Endothelial cell of umbilical vein (primary cell): ENCODE data around the gene AK4. TPM values are rescaled to one million over a fixed set of nuclear protein-coding genes. Genes with fewer than 3 reads are reported as not detected.

Experiments used
- BruUV-seq: library from RNA; stranded (reverse); fragments of 400-500 nt; replicated peaks from 2 replicates; lab custom pipeline; 2021; lab: Mats Ljungman, UMichigan
- CTCF ChIA-PET: fragments of 300-600, 350-600 bp; sonication (Branson Sonifier 250); formaldehyde crosslinking; loops from one replicate; lab custom pipeline; 2021; ENCODE audit warnings: antibody characterized with exemption, inconsistent platforms; lab: Charles Lee
- POLR2A ChIA-PET: fragments of 300-600, 350-600 bp; sonication (Branson Sonifier 250); formaldehyde crosslinking; loops from one replicate; lab custom pipeline; 2021; ENCODE audit warnings: antibody characterized with exemption, inconsistent platforms; lab: Charles Lee
- DNase-seq: peaks from one replicate; pipeline ENCODE4 v3.0.0-alpha.2; 2011; ENCODE audit warnings: low read depth, low spot score
- FAIRE-seq: peaks from 2 replicates; lab custom pipeline; 2011; peaks lifted over from hg19 to GRCh38; lab: Jason Lieb, UNC
- H2AFZ ChIP-seq: 2 replicates; pipeline ENCODE4 v1.6.0; 2012; ENCODE audit warnings: low read depth, low read length, control low read depth, inconsistent platforms
- H3K27ac ChIP-seq: 2 replicates; pipeline ENCODE4 v1.5.1; 2011; ENCODE audit warnings: low read depth, mild to moderate bottlenecking, control low read depth, low read length, moderate library complexity; ENCODE audit not compliant: insufficient read depth
- H3K27me3 ChIP-seq, 2 experiments: 2 replicates each; pipeline versions ENCODE4 v1.6.0 to v1.6.1; 2011; ENCODE audit warnings: low read length in 2 of 2, mixed read lengths in 1 of 2; ENCODE audit not compliant: control insufficient read depth in 2 of 2, insufficient read depth in 2 of 2
- H3K36me3 ChIP-seq, 2 experiments: 2 replicates in 1 of 2; 3 replicates in 1 of 2; pipeline ENCODE4 v1.5.1; 2011; ENCODE audit warnings: low read length in 2 of 2, mild to moderate bottlenecking in 1 of 2, moderate library complexity in 1 of 2; ENCODE audit not compliant: control insufficient read depth in 2 of 2, insufficient read depth in 2 of 2; ENCODE audit errors: extremely low read depth in 1 of 2
- H3K4me1 ChIP-seq: 3 replicates; pipeline ENCODE4 v1.5.1; 2011; ENCODE audit warnings: mild to moderate bottlenecking, low read length; ENCODE audit not compliant: control insufficient read depth, insufficient read depth; ENCODE audit errors: extremely low read depth
- H3K4me2 ChIP-seq: 2 replicates; pipeline ENCODE4 v1.6.1; 2011; ENCODE audit warnings: low read length, control low read depth, mixed read lengths; ENCODE audit not compliant: insufficient read depth
- H3K4me3 ChIP-seq, 3 experiments: fragments of 200-600 bp in 1 of 3; sonication (generic), shearing (Covaris generic) in 1 of 3; replicated peaks in 1 of 3; 2 replicates each; pipeline ENCODE4 v1.5.1; 2011 to 2016; ENCODE audit warnings: control low read depth in 3 of 3, low read length in 3 of 3, mild to moderate bottlenecking in 2 of 3, inconsistent platforms in 1 of 3, low read depth in 1 of 3, moderate library complexity in 1 of 3; ENCODE audit not compliant: insufficient read depth in 1 of 3
- H3K79me2 ChIP-seq: 2 replicates; pipeline ENCODE4 v1.6.0; 2012; ENCODE audit warnings: low read length, inconsistent platforms; ENCODE audit not compliant: control insufficient read depth, insufficient read depth
- H3K9ac ChIP-seq: replicated peaks from 2 replicates; pipeline ENCODE3; 2011; ENCODE audit warnings: low read length, control low read depth; ENCODE audit not compliant: insufficient read depth; ENCODE audit errors: extremely low read depth
- H3K9me1 ChIP-seq: replicated peaks from 3 replicates; pipeline ENCODE4 v1.6.0; 2011; ENCODE audit warnings: mild to moderate bottlenecking, low read length; ENCODE audit not compliant: control insufficient read depth, insufficient read depth; ENCODE audit errors: extremely low read depth
- H3K9me3 ChIP-seq: replicated peaks from 2 replicates; pipeline ENCODE4 v1.5.1; 2012; ENCODE audit warnings: low read length, inconsistent platforms; ENCODE audit not compliant: control insufficient read depth, insufficient read depth
- H4K20me1 ChIP-seq: replicated peaks from 2 replicates; pipeline ENCODE3; 2011; ENCODE audit warnings: mild to moderate bottlenecking, low read length; ENCODE audit not compliant: control insufficient read depth, insufficient read depth; ENCODE audit errors: extremely low read depth
- EZH2 ChIP-seq: IDR thresholded peaks from 2 replicates; pipeline ENCODE4 v1.6.1; 2012; ENCODE audit warnings: borderline replicate concordance, low read depth, mild to moderate bottlenecking, moderate library complexity, low read length, inconsistent platforms; ENCODE audit not compliant: severe bottlenecking
- FOS ChIP-seq: IDR thresholded peaks from 2 replicates; pipeline ENCODE4 v1.6.1; 2011; ENCODE audit warnings: mild to moderate bottlenecking, low read length, moderate library complexity, borderline replicate concordance; ENCODE audit not compliant: insufficient read depth
- GATA2 ChIP-seq: IDR thresholded peaks from 2 replicates; pipeline ENCODE4 v1.7.0; 2011; ENCODE audit warnings: low read depth, mild to moderate bottlenecking, moderate library complexity, mixed read lengths, low read length; ENCODE audit not compliant: insufficient read length, insufficient read depth
- JUN ChIP-seq: IDR thresholded peaks from 2 replicates; pipeline ENCODE4 v1.6.1; 2011; ENCODE audit warnings: borderline replicate concordance, low read depth; ENCODE audit not compliant: insufficient read length, insufficient read depth
- MYC ChIP-seq: IDR thresholded peaks from one replicate; pipeline ENCODE4 v1.6.1; 2011; ENCODE audit warnings: mild to moderate bottlenecking, low read depth, low read length
- POLR2A ChIP-seq: IDR thresholded peaks from 2 replicates; pipeline ENCODE4 v1.6.1; 2012; ENCODE audit warnings: low read depth, mild to moderate bottlenecking, control low read depth, low read length
- POLR2AphosphoS5 ChIP-seq: IDR thresholded peaks from 2 replicates; pipeline ENCODE4 v1.6.1; 2012; ENCODE audit warnings: low read depth, mild to moderate bottlenecking, control low read depth, low read length, moderate library complexity; ENCODE audit not compliant: insufficient read depth
- dilution Hi-C: fragments of 300-500 bp; cut with MboI; formaldehyde crosslinking; loops from one replicate; pipeline ENCODE4 v1.15.0; 2019; ENCODE audit warnings: low sequenced_read_pairs; ENCODE audit not compliant: extremely low pct_ligation_motif_present
- intact Hi-C: fragments of 100-400 bp; cut with micrococcal nuclease; formaldehyde crosslinking; loops from one replicate; pipeline ENCODE4 v1.10.0; 2022
- polyA plus RNA-seq, 4 experiments: library from polyadenylated mRNA; depleted of rRNA in 3 of 4; stranded (reverse) in 3 of 4; unstranded in 1 of 4; fragments of >200 nt; gene quantifications; 2 replicates each; pipeline versions ENCODE4 v1.2.1 to v1.2.3, GENCODE V29; 2011 to 2012; ENCODE audit warnings: missing spikeins in 1 of 4
- total RNA-seq: library from RNA; stranded (reverse); gene quantifications from 2 replicates; pipeline ENCODE4 v1.2.3, GENCODE V29; 2021
- TF ChIP-seq, protein P1 (sequence below): IDR thresholded peaks from 2 replicates; pipeline ENCODE4 v1.6.1; 2011; ENCODE audit not compliant: insufficient read depth, insufficient read length
- TF ChIP-seq, protein P2 (sequence below), 2 donors: IDR thresholded peaks; 1 replicate in 1 of 2; 2 replicates in 1 of 2; pipeline ENCODE4 v1.5.1; 2011; ENCODE audit warnings: low read length in 2 of 2, mild to moderate bottlenecking in 2 of 2, moderate library complexity in 2 of 2, control low read depth in 1 of 2, inconsistent platforms in 1 of 2, low read depth in 1 of 2; ENCODE audit not compliant: insufficient read depth in 1 of 2; ENCODE audit errors: extremely low read depth in 1 of 2

Gene AK4
- total and polyA plus RNA-seq, 2 donors (not counting 3 experiments of a cell fraction or from before 2014, with no cell fraction given) = 2.2 to 5.6 TPM

DNA sequence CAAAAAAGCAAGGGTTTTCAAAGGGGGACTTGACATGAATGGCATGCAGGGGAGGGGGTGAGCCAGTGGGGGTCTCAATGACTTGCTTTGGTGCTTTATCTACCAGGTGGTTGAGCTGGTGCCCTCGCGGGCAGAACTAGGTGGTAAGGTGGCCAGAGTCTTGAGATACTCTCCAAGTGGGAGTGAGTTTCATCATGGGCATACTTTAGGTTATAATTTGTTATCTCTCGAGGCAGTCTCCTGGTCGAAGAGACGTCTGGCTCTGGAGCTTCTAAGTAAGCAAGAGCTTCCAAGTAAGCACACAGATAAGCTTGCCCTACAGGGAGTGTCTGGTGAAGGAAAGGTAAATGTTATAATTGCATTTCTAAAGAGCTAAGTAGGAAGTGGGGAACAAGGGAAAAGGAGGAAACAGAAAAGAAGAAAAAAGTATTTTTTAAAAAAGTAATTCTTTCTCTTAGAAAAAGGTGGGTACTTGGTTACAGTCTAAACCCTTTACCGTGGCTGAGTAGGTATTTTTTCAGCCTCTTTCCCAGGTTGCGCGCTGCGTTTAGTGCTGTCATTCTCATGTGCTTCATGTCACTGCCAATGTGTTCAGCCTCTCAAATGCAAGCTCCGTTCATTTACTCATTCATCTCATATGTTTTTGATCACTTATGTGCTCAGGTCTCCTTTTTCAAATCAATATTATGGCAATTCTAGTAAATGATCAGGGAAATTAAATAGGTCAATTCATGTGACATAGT is 129.8 kb downstream of the AK4 start:
- no TSS peak for BruUV-seq

More for the DNA sequence above, 129.8 kb downstream of the AK4 start:
- no peak for TF ChIP-seq POLR2AphosphoS5
- TF ChIP-seq EZH2 = no peak
- TF ChIP-seq POLR2A = no peak
- TF ChIP-seq, protein P1, sequence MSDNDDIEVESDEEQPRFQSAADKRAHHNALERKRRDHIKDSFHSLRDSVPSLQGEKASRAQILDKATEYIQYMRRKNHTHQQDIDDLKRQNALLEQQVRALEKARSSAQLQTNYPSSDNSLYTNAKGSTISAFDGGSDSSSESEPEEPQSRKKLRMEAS = no peak
- no peak for TF ChIP-seq JUN
- no peak for TF ChIP-seq MYC
- no peak for TF ChIP-seq FOS
- no peak for TF ChIP-seq GATA2
- TF ChIP-seq, protein P2, sequence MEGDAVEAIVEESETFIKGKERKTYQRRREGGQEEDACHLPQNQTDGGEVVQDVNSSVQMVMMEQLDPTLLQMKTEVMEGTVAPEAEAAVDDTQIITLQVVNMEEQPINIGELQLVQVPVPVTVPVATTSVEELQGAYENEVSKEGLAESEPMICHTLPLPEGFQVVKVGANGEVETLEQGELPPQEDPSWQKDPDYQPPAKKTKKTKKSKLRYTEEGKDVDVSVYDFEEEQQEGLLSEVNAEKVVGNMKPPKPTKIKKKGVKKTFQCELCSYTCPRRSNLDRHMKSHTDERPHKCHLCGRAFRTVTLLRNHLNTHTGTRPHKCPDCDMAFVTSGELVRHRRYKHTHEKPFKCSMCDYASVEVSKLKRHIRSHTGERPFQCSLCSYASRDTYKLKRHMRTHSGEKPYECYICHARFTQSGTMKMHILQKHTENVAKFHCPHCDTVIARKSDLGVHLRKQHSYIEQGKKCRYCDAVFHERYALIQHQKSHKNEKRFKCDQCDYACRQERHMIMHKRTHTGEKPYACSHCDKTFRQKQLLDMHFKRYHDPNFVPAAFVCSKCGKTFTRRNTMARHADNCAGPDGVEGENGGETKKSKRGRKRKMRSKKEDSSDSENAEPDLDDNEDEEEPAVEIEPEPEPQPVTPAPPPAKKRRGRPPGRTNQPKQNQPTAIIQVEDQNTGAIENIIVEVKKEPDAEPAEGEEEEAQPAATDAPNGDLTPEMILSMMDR (IDR thresholded peaks at IDR 0.05; ENCODE audit: extremely low read depth in 1 of 2, insufficient read depth in 1 of 2, low read depth in 1 of 2, low read length in 2 of 2) = no peak
- intact Hi-C loops (no loop called here), dilution Hi-C loops (no loop called here)
- H4K20me1 ChIP-seq = no peaks in the 10 kb centered on the region
- no peak overlapping the region for H3K4me3 ChIP-seq
- no peak overlapping the region for H3K9ac ChIP-seq
- H3K79me2 ChIP-seq = no peaks in the 10 kb centered on the region
- no peak overlapping the region for H2AFZ ChIP-seq
- DNase-seq = no peak
- ChIA-PET CTCF (no interaction called here), POLR2A (no interaction called here)
- H3K9me1 ChIP-seq = peaks cover 2% of the 10 kb centered on the region
- no peaks in the 10 kb centered on the region for H3K4me1 ChIP-seq
- no peak for FAIRE-seq
- no peaks in the 10 kb centered on the region for H3K27me3 ChIP-seq
- no peak overlapping the region for H3K27ac ChIP-seq
- H3K9me3 ChIP-seq = no peaks in the 10 kb centered on the region
- H3K36me3 ChIP-seq = no peaks in the 10 kb centered on the region
- H3K4me2 ChIP-seq = no peak overlapping the region
